Mesendoderm (in vitro differentiated cells): ENCODE data around the gene HUS1B. TPM values are rescaled to one million over a fixed set of nuclear protein-coding genes. Genes with fewer than 3 reads are reported as not detected.

Source experiments
- DNase-seq: peaks from one replicate; pipeline ENCODE4 v3.0.0; 2013
- H2AK5ac ChIP-seq: 2 replicates; pipeline ENCODE4 v1.6.1; 2013; ENCODE audit warnings: low read length, inconsistent platforms
- H2BK120ac ChIP-seq: 2 replicates; pipeline ENCODE4 v1.6.1; 2013; ENCODE audit warnings: low read depth, mild to moderate bottlenecking, low read length, moderate library complexity, mixed read lengths
- H2BK15ac ChIP-seq: replicated peaks from 2 replicates; pipeline ENCODE4 v1.6.1; 2013; ENCODE audit warnings: low read depth, mild to moderate bottlenecking, moderate library complexity
- H2BK5ac ChIP-seq: 2 replicates; pipeline ENCODE4 v1.6.1; 2013; ENCODE audit warnings: low read length, inconsistent platforms
- H3K18ac ChIP-seq: 2 replicates; pipeline ENCODE4 v1.6.1; 2013; ENCODE audit warnings: mild to moderate bottlenecking, low read length, mixed read lengths
- H3K23ac ChIP-seq: one replicate; pipeline ENCODE4 v1.6.1; 2013; ENCODE audit warnings: low read length
- H3K27ac ChIP-seq: 2 replicates; pipeline ENCODE4 v1.5.1; 2013; ENCODE audit warnings: low read depth, mild to moderate bottlenecking, inconsistent platforms, low read length, moderate library complexity
- H3K27me3 ChIP-seq: 2 replicates; pipeline ENCODE4 v1.6.1; 2013; ENCODE audit warnings: low read length, control low read depth, mild to moderate bottlenecking, inconsistent platforms; ENCODE audit not compliant: insufficient read depth, poor library complexity
- H3K36me3 ChIP-seq: 2 replicates; pipeline ENCODE4 v1.6.1; 2013; ENCODE audit warnings: low read length, inconsistent platforms; ENCODE audit not compliant: control insufficient read depth, insufficient read depth
- H3K4ac ChIP-seq: one replicate; pipeline ENCODE4 v1.6.1; 2013; ENCODE audit warnings: low read depth, mild to moderate bottlenecking, low read length, moderate library complexity
- H3K4me1 ChIP-seq: 2 replicates; pipeline ENCODE4 v1.6.1; 2013; ENCODE audit warnings: low read depth, low read length, inconsistent platforms; ENCODE audit not compliant: control insufficient read depth
- H3K4me2 ChIP-seq: 2 replicates; pipeline ENCODE4 v1.6.1; 2013; ENCODE audit warnings: low read length
- H3K4me3 ChIP-seq: 2 replicates; pipeline ENCODE4 v1.5.1; 2013; ENCODE audit warnings: mild to moderate bottlenecking, low read length
- H3K56ac ChIP-seq: one replicate; pipeline ENCODE4 v1.6.1; 2013; ENCODE audit warnings: low read length
- H3K79me1 ChIP-seq: 2 replicates; pipeline ENCODE4 v1.6.1; 2013; ENCODE audit warnings: low read length, inconsistent platforms
- H3K79me2 ChIP-seq: 2 replicates; pipeline ENCODE4 v1.6.1; 2013; ENCODE audit warnings: mild to moderate bottlenecking, low read length; ENCODE audit not compliant: control insufficient read depth, insufficient read depth
- H3K9ac ChIP-seq: 2 replicates; pipeline ENCODE4 v1.6.1; 2013; ENCODE audit warnings: low read length, inconsistent platforms
- H4K5ac ChIP-seq: one replicate; pipeline ENCODE4 v1.6.1; 2013; ENCODE audit warnings: low read length
- H4K8ac ChIP-seq: one replicate; pipeline ENCODE4 v1.6.1; 2013; ENCODE audit warnings: low read depth, mild to moderate bottlenecking, control low read depth, low read length, moderate library complexity
- WGBS: extraction: QIAGEN DNeasy Blood & Tissue Kit; methylation state at CpG from one replicate; pipeline ENCODE4 v1.1.7; 2013; ENCODE audit warnings: low lambda C conversion rate, missing lambda C conversion rate; ENCODE audit not compliant: insufficient coverage; ENCODE audit errors: extremely low coverage; 5-methylcytosine and 5-hydroxymethylcytosine counted together
- polyA plus RNA-seq, 2 experiments: library from polyadenylated mRNA; stranded (reverse); fragments of 200-250 nt; gene quantifications; one replicate each; pipeline ENCODE4 v1.2.3, GENCODE V29; 2013

The HUS1B gene
- polyA plus RNA-seq (2013, experiment 1 of 2), result 0.69 TPM
- 0.60 TPM for polyA plus RNA-seq (2013, experiment 2 of 2)

- DNase-seq, result no peak
- no peak within 1 kb of the TSS for H3K4me3 ChIP-seq
- no peak within 1 kb of the TSS for H3K18ac ChIP-seq
- peaks cover 6% of the 10 kb centered on the region for H3K4me1 ChIP-seq
- H3K36me3 ChIP-seq, result no peaks in the 10 kb centered on the region
- H3K27me3 ChIP-seq, result no peaks in the 10 kb centered on the region
- no peak within 1 kb of the TSS for H3K27ac ChIP-seq
- no peak within 1 kb of the TSS for H3K9ac ChIP-seq
- no peaks in the 10 kb centered on the region for H3K79me1 ChIP-seq
- no peak within 1 kb of the TSS for H2BK15ac ChIP-seq
- no peak within 1 kb of the TSS for H2BK120ac ChIP-seq
- no peak within 1 kb of the TSS for H2AK5ac ChIP-seq
- no peak within 1 kb of the TSS for H4K5ac ChIP-seq
- no peak within 1 kb of the TSS for H3K4me2 ChIP-seq
- H3K23ac ChIP-seq, result no peak within 1 kb of the TSS
- no peak within 1 kb of the TSS for H2BK5ac ChIP-seq
- no peak within 1 kb of the TSS for H3K56ac ChIP-seq
- H4K8ac ChIP-seq, result no peak within 1 kb of the TSS
- no CpG with 5 or more reads among the region's 73 CpGs for WGBS
- no peaks in the 10 kb centered on the region for H3K79me2 ChIP-seq
- no peak within 1 kb of the TSS for H3K4ac ChIP-seq
Measured at GRCh38 chr6:656460-657252, at the start of gene HUS1B. HUS1B (minus strand) TSS chr6:657100; CDS start chr6:656944, 156 bp downstream.

- WGBS, result no CpG with 5 or more reads among the region's 6 CpGs
- H3K23ac ChIP-seq, result no peak overlapping the region
- H3K79me1 ChIP-seq, result no peaks in the 10 kb centered on the region
- no peak overlapping the region for H2AK5ac ChIP-seq
- no peak overlapping the region for H3K27ac ChIP-seq
- H3K18ac ChIP-seq, result no peak overlapping the region
- no peak for DNase-seq
- H3K4me2 ChIP-seq, result no peak overlapping the region
- no peak overlapping the region for H3K9ac ChIP-seq
- no peak overlapping the region for H3K4me3 ChIP-seq
- H4K8ac ChIP-seq, result no peak overlapping the region
- no peak overlapping the region for H3K56ac ChIP-seq
- no peaks in the 10 kb centered on the region for H3K79me2 ChIP-seq
- H2BK5ac ChIP-seq, result no peak overlapping the region
- no peak overlapping the region for H3K4ac ChIP-seq
- no peaks in the 10 kb centered on the region for H3K27me3 ChIP-seq
- no peaks in the 10 kb centered on the region for H3K36me3 ChIP-seq
- H4K5ac ChIP-seq, result no peak overlapping the region
- H2BK120ac ChIP-seq, result no peak overlapping the region
- H2BK15ac ChIP-seq, result no peak overlapping the region
- H3K4me1 ChIP-seq, result no peaks in the 10 kb centered on the region
Measured at GRCh38 chr6:706146-706545, 49.2 kb upstream of the HUS1B start.

GRCh38 chr6:705047-705446 is 48.1 kb upstream of the HUS1B start:
- Histone ChIP-seq H4K8ac (no peak overlapping the region), H3K23ac (no peak overlapping the region), H3K4me2 (no peak overlapping the region), H3K9ac (no peak overlapping the region), H3K79me2 (no peaks in the 10 kb centered on the region), H3K56ac (no peak overlapping the region), H3K36me3 (no peaks in the 10 kb centered on the region), H3K4ac (no peak overlapping the region), H2BK5ac (no peak overlapping the region), H3K79me1 (no peaks in the 10 kb centered on the region), H2BK120ac (no peak overlapping the region), H2BK15ac (no peak overlapping the region), H4K5ac (no peak overlapping the region), H2AK5ac (no peak overlapping the region), H3K27ac (no peak overlapping the region), H3K27me3 (no peaks in the 10 kb centered on the region), H3K4me1 (no peaks in the 10 kb centered on the region), H3K4me3 (no peak overlapping the region), H3K18ac (no peak overlapping the region)
- WGBS, result no CpG with 5 or more reads among the region's 4 CpGs
- no peak for DNase-seq

GRCh38 chr6:704046-704445 is 47.1 kb upstream of the HUS1B start:
- Histone ChIP-seq H3K27me3 (no peaks in the 10 kb centered on the region), H3K27ac (no peak overlapping the region), H2BK5ac (no peak overlapping the region), H3K18ac (no peak overlapping the region), H3K4me3 (no peak overlapping the region), H4K8ac (no peak overlapping the region), H3K4me1 (no peaks in the 10 kb centered on the region), H2AK5ac (no peak overlapping the region), H2BK120ac (no peak overlapping the region), H3K23ac (no peak overlapping the region), H3K56ac (no peak overlapping the region), H2BK15ac (no peak overlapping the region), H3K79me1 (no peaks in the 10 kb centered on the region), H3K9ac (no peak overlapping the region), H3K4ac (no peak overlapping the region), H4K5ac (no peak overlapping the region), H3K36me3 (no peaks in the 10 kb centered on the region), H3K79me2 (no peaks in the 10 kb centered on the region), H3K4me2 (no peak overlapping the region)
- DNase-seq, result no peak
- WGBS, result no CpG with 5 or more reads among the region's 6 CpGs

GRCh38 chr6:703552-703951 is 46.7 kb upstream of the HUS1B start:
- Histone ChIP-seq H4K5ac (no peak overlapping the region), H3K4ac (no peak overlapping the region), H3K56ac (no peak overlapping the region), H3K23ac (no peak overlapping the region), H3K36me3 (no peaks in the 10 kb centered on the region), H3K79me2 (no peaks in the 10 kb centered on the region), H3K4me3 (no peak overlapping the region), H3K79me1 (no peaks in the 10 kb centered on the region), H3K27ac (no peak overlapping the region), H2AK5ac (no peak overlapping the region), H2BK120ac (no peak overlapping the region), H3K18ac (no peak overlapping the region), H4K8ac (no peak overlapping the region), H2BK5ac (no peak overlapping the region), H2BK15ac (no peak overlapping the region), H3K27me3 (no peaks in the 10 kb centered on the region), H3K9ac (no peak overlapping the region), H3K4me2 (no peak overlapping the region), H3K4me1 (no peaks in the 10 kb centered on the region)
- no peak for DNase-seq
- no CpG with 5 or more reads among the region's 3 CpGs for WGBS
